Left ventricle myocardium inferior (tissue), 1 donor: Measurements from ENCODE around the gene CYRIA. TPM values are rescaled to one million over a fixed set of nuclear protein-coding genes. Genes with fewer than 3 reads are reported as not detected.
A peak's percentile ranks its signal among the peaks of the same experiment; 100 is the strongest.

Experiments
- DNase-seq: peaks from one replicate; pipeline ENCODE4 v3.0.0-alpha.2; 2020
- H3K27ac ChIP-seq: fragments of 200-600 bp; replicated peaks from 2 replicates; pipeline ENCODE4 v1.8.0; 2021
- H3K27me3 ChIP-seq: fragments of 200-600 bp; 2 replicates; pipeline ENCODE4 v1.8.0; 2021; ENCODE audit warnings: low read depth
- H3K36me3 ChIP-seq: fragments of 200-600 bp; 2 replicates; pipeline ENCODE4 v1.8.0; 2021
- H3K4me1 ChIP-seq: fragments of 200-600 bp; 2 replicates; pipeline ENCODE4 v1.8.0; 2021
- H3K4me3 ChIP-seq: fragments of 200-600 bp; 2 replicates; pipeline ENCODE4 v1.8.0; 2021; ENCODE audit warnings: mild to moderate bottlenecking, moderate library complexity
- H3K9me3 ChIP-seq: fragments of 200-600 bp; replicated peaks from 2 replicates; pipeline ENCODE4 v1.8.0; 2021
- intact Hi-C: fragments of 100-400 bp; cut with micrococcal nuclease; formaldehyde crosslinking; loops from one replicate; pipeline ENCODE4 v1.11.0; 2022
- total RNA-seq: library from RNA; stranded (reverse); fragmentation: NEBNext Ultra II Directional; extraction: Animal tissue kit (Norgen Biotek cat#: 25700); gene quantifications from one replicate; pipeline ENCODE4 v1.2.1, GENCODE V29; 2021
- TF ChIP-seq, protein P1 (sequence below): fragments of 200-600 bp; IDR thresholded peaks from 2 replicates; pipeline ENCODE4 v1.8.0; 2021; ENCODE audit warnings: antibody characterized with exemption, mild to moderate bottlenecking, borderline replicate concordance
- donor health status: DM: no; HTN: yes; CAD: no; lungs with severe emphysema.

CYRIA gene
- total RNA-seq, 1 donor from 2014 or later = 4.1 TPM

- intact Hi-C loops = no loop called here
- H3K27me3 ChIP-seq = no peaks in the 10 kb centered on the region
- H3K27ac ChIP-seq = peak overlapping the region; percentile 76
- no peak for DNase-seq
- no peaks in the 10 kb centered on the region for H3K9me3 ChIP-seq
- H3K4me1 ChIP-seq = peaks cover 64% of the 10 kb centered on the region
- TF ChIP-seq, protein P1, sequence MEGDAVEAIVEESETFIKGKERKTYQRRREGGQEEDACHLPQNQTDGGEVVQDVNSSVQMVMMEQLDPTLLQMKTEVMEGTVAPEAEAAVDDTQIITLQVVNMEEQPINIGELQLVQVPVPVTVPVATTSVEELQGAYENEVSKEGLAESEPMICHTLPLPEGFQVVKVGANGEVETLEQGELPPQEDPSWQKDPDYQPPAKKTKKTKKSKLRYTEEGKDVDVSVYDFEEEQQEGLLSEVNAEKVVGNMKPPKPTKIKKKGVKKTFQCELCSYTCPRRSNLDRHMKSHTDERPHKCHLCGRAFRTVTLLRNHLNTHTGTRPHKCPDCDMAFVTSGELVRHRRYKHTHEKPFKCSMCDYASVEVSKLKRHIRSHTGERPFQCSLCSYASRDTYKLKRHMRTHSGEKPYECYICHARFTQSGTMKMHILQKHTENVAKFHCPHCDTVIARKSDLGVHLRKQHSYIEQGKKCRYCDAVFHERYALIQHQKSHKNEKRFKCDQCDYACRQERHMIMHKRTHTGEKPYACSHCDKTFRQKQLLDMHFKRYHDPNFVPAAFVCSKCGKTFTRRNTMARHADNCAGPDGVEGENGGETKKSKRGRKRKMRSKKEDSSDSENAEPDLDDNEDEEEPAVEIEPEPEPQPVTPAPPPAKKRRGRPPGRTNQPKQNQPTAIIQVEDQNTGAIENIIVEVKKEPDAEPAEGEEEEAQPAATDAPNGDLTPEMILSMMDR = no peak
- H3K36me3 ChIP-seq = no peaks in the 10 kb centered on the region
- H3K4me3 ChIP-seq = peak overlapping the region; percentile 74
Measured at GRCh38 chr2:16663121-16663905, 2.3 kb downstream of the CYRIA start.

DNA sequence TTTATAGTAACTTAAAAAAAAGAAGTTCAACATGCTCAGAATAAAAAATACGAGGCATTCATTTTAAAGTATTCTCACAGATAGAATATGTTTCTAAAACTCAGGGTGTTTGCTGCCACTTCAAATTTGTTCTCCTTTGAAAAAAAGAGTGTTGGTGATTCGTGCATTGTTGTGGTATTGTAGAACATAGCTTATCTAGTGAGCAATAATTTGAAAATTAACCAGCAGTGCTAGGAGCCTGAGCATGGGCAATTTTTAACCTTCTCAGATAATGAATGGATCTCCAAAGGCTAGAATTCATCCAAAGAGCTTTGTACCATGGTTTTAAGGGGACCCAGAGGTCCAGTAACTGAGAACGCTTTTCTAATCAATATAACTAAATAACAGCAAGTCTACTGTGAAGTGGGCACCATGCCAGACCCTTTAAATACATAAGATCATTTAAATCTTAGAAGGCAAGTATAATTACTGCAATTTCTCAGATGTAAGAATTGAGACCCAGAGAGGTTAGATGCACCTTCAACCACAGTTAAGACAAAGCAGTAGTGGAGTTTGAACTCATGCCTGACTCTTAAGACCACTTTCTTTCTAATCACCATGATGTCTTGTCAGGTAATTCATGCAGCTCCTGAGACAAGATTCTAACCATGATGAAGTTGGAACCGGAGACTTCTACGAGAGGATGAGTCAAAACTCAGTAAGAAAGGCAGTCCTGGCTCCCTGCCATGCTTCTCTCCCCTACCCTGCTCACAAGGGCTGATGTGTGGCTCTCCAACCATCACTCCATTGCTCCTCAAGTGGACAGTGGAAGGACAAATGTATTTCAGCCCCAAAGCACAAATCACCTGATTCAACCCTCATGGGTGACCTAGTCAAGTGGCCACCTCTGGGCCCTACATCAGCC, 3.4 kb downstream of the CYRIA start:
- H3K4me1 ChIP-seq = peaks cover 75% of the 10 kb centered on the region
- no peaks in the 10 kb centered on the region for H3K36me3 ChIP-seq
- no peaks in the 10 kb centered on the region for H3K27me3 ChIP-seq
- TF ChIP-seq, protein P1 = no peak
- no peak overlapping the region for H3K27ac ChIP-seq
- no peak for DNase-seq
- no peaks in the 10 kb centered on the region for H3K9me3 ChIP-seq
- H3K4me3 ChIP-seq = no peak overlapping the region
- intact Hi-C loops = no loop called here

GRCh38 chr2:16661526-16661925, 4.1 kb downstream of the CYRIA start:
- Histone ChIP-seq H3K4me1 (peaks cover 76% of the 10 kb centered on the region), H3K36me3 (no peaks in the 10 kb centered on the region), H3K9me3 (no peaks in the 10 kb centered on the region), H3K27me3 (no peaks in the 10 kb centered on the region), H3K27ac (no peak overlapping the region), H3K4me3 (no peak overlapping the region)
- no peak for DNase-seq
- TF ChIP-seq, protein P1 = no peak
- intact Hi-C loops = no loop called here

DNA sequence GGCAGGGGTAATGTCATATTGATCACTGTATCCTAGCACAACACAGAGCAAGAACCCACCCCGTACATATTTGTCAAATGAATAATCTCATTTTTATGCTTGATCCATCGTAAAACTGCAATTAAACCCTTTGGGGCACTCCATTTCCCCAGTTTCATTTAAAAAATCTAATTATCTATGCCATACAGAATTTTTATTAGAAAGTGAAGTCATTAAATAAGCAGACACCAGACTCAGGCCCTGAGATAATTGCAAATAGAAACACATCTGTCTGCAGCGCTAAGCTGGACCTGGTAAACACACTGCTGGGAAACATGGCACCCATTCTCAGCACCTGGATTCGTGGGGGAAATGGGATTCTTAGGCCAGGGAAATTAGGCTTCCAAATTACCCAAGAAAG, 5.1 kb downstream of the CYRIA start:
- Histone ChIP-seq H3K4me1 (peaks cover 79% of the 10 kb centered on the region), H3K9me3 (no peaks in the 10 kb centered on the region), H3K27me3 (no peaks in the 10 kb centered on the region), H3K36me3 (no peaks in the 10 kb centered on the region), H3K27ac (no peak overlapping the region), H3K4me3 (no peak overlapping the region)
- DNase-seq = no peak
- intact Hi-C loops = no loop called here
- TF ChIP-seq, protein P1 = no peak

DNA sequence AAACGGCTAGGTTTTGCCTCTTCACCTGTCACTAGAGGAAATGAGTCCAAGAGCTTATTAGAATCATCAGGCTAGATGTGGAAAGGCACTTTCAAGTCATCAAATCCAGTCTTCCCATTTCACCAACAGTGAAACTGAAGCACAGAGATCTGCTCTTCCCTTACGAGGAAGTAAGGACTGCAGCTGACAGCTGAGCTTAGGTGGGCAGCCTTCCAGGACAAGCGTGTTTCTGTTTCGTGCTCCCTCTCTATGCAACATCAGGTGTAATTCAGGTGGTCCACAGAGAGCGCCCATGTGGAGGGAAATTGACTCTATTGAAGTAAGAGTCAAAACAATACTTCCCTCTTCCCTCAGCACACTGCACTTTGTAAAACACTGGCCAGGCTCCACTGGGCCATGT, 5.5 kb downstream of the CYRIA start:
- Histone ChIP-seq H3K27me3 (no peaks in the 10 kb centered on the region), H3K4me3 (no peak overlapping the region), H3K36me3 (no peaks in the 10 kb centered on the region), H3K27ac (no peak overlapping the region), H3K9me3 (no peaks in the 10 kb centered on the region), H3K4me1 (peaks cover 80% of the 10 kb centered on the region)
- intact Hi-C loops = no loop called here
- TF ChIP-seq, protein P1 = no peak
- no peak for DNase-seq
